ENCODE results near the gene CELF2.

The CELF2 gene

GRCh38 chr10:11002916-11003315 lies 14.8 kb upstream of the CELF2 start:
- DNase-seq (ENCODE audit: low read depth): no peak
- no peak overlapping the region for H3K4me3 ChIP-seq (ENCODE audit: low read depth, low read length)
- TF ChIP-seq CTCF (IDR thresholded peaks at IDR 0.05; ENCODE audit: low read depth, low read length, missing control alignments): no peak
- in situ Hi-C loops (cut with HindIII; ENCODE audit: low sequenced_read_pairs): no loop called here

- in situ Hi-C loops (cut with HindIII; ENCODE audit: low sequenced_read_pairs): no loop called here
- TF ChIP-seq CTCF (IDR thresholded peaks at IDR 0.05; ENCODE audit: low read depth, low read length, missing control alignments): no peak
- H3K4me3 ChIP-seq (ENCODE audit: low read depth, low read length): no peak overlapping the region
- no peak for DNase-seq (ENCODE audit: low read depth)
Measured at GRCh38 chr10:11003679-11004078, 14.0 kb upstream of the CELF2 start.

DNA sequence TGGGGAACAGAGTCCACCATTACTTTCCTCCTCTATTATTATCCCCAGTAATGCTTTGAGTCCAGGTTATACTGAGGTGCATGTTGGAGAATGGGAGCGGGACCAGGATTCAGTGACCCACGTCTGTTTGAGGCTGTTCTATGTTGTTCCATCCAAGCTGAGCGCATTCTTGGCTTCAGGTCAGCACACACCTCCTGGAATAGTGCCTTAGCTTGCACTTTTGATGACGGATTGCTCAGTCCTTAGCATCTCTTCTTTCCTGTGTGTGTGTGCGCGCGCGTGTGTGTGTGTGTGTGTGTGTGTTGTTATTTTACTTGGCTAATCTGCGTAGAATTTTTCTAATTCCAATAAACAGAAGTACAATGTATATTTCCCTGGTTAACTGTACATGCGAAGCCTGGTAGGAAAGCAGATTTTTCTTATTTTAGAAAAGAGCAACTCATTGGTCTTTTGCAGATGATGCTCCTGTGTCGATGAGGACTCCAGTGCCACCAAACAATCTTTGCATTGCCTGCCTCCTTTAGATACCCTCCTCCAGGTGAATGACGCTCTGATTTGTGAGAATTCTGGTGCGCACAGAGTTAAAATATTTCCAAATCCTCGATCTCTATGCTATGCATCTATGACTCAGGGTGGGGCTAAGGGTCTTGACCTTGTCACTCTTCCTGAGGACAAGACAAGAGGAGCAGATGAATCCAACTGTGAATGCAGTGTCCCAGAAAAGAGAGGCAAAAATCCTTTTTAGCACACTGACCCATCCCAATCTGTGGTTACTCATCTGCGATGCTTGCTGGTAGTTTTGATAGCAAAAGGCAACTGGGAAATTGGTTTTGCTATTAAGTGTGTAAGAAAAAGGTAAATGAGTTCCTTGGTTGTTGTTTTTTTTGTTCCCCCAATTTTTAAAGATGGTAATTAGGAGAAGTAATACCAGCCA lies 13.3 kb upstream of the CELF2 start:
- TF ChIP-seq CTCF (IDR thresholded peaks at IDR 0.05; ENCODE audit: low read depth, low read length, missing control alignments): no peak
- in situ Hi-C loops (cut with HindIII; ENCODE audit: low sequenced_read_pairs): no loop called here
- H3K4me3 ChIP-seq (ENCODE audit: low read depth, low read length): no peak overlapping the region
- no peak for DNase-seq (ENCODE audit: low read depth)

GRCh38 chr10:11005725-11006427 lies 11.8 kb upstream of the CELF2 start:
- H3K4me3 ChIP-seq (ENCODE audit: low read depth, low read length): peak overlapping the region; percentile 41
- no peak for DNase-seq (ENCODE audit: low read depth)
- no peak for TF ChIP-seq CTCF (IDR thresholded peaks at IDR 0.05; ENCODE audit: low read depth, low read length, missing control alignments)
- in situ Hi-C loops (cut with HindIII; ENCODE audit: low sequenced_read_pairs): no loop called here

DNA sequence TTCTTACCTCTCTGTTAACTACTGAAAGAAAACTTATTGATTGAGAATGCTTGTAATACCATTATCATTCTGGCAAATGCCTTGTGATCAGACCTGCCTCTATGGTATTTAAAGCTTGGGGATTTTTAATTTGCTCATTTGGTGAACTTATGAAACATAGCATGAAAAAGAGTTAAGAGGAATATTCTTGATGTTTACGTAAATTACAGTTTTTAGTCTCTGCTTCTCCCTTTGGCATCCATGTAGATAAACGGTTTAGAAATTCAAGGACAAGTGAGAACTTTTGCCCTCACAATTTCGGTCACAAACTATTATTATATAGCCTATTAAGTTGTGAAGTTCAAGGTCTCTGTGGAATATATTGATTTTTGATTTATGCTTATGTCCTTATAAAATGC lies 11.2 kb upstream of the CELF2 start:
- in situ Hi-C loops (cut with HindIII; ENCODE audit: low sequenced_read_pairs): no loop called here
- no peak for TF ChIP-seq CTCF (IDR thresholded peaks at IDR 0.05; ENCODE audit: low read depth, low read length, missing control alignments)
- H3K4me3 ChIP-seq (ENCODE audit: low read depth, low read length): no peak overlapping the region
- no peak for DNase-seq (ENCODE audit: low read depth)

DNA sequence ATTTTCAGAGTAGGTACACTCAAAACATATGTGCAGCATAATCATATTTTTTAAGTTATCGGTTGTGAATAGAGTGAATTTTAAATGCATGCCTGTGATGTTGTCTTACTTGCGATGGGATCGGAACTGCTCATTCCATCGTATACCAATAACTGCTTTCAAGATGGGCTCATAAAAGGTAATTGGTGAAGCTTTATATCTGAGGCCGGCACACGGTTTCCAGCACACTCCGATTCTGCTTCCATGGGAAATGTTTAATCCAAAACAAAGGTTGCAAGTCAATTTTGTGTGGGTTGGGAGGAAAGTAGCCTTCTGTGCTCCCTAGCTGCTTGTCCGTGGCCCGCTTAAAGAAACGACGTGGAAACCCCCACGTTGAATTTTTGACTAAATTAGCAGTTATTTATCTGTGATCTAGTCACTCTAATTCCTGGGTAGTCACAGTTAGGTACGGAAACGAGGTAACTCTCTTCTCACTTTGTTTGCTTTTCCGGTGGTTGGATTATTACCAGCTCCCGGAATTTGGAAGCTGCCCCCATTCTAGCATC lies 10.1 kb upstream of the CELF2 start:
- in situ Hi-C loops (cut with HindIII; ENCODE audit: low sequenced_read_pairs): no loop called here
- no peak for TF ChIP-seq CTCF (IDR thresholded peaks at IDR 0.05; ENCODE audit: low read depth, low read length, missing control alignments)
- DNase-seq (ENCODE audit: low read depth): no peak
- H3K4me3 ChIP-seq (ENCODE audit: low read depth, low read length): no peak overlapping the region
